HCT116 (cell line): ENCODE results near the gene MPP2. TPM values are rescaled to one million over a fixed set of nuclear protein-coding genes. Genes with fewer than 3 reads are reported as not detected.

ENCODE experiments used
- ATAC-seq: fragments of 200-7000 bp; cut with Tn5 transposase; 2 replicates; pipeline ENCODE4 v1.9.1; 2020; ENCODE audit warnings: mild to moderate bottlenecking, moderate library complexity
- BruUV-seq: library from RNA; stranded (reverse); fragments of 400-500 nt; replicated peaks from 2 replicates; lab custom pipeline; 2021; lab: Mats Ljungman, UMichigan
- CTCF ChIA-PET: fragments of 300-600 bp; sonication (Branson Sonifier 250); formaldehyde crosslinking; loops from one replicate; lab custom pipeline; 2021; ENCODE audit warnings: antibody characterized with exemption; lab: Charles Lee
- POLR2A ChIA-PET: fragments of 300-600, 350-600 bp; sonication (Branson Sonifier 250); formaldehyde crosslinking; loops from one replicate; lab custom pipeline; 2021; ENCODE audit warnings: antibody characterized with exemption; lab: Charles Lee
- RAD21 ChIA-PET, 2 experiments: fragments of 300-600 bp; sonication (Branson Sonifier 250); formaldehyde crosslinking; loops; one replicate each; lab custom pipeline; 2023; ENCODE audit warnings: low total read pairs in 2 of 2; ENCODE audit not compliant: uncharacterized antibody in 2 of 2, unreplicated experiment in 2 of 2, low non-redundant PET in 1 of 2; lab: Charles Lee
- DNase-seq: peaks from one replicate; pipeline ENCODE4 v3.0.0-alpha.2; 2010; ENCODE audit warnings: low read depth, low spot score
- H2AFZ ChIP-seq: fragments of 200-600 bp; shearing (Covaris generic), sonication (generic); 2 replicates; pipeline ENCODE4 v1.6.1; 2017; ENCODE audit warnings: low read depth, mixed run types, mixed read lengths, antibody characterized with exemption, low read length; ENCODE audit not compliant: poor library complexity, severe bottlenecking
- H3K27ac ChIP-seq: 2 replicates; pipeline ENCODE4 v1.5.1; 2012; ENCODE audit warnings: low read depth, low read length
- H3K27me3 ChIP-seq: fragments of 200-600 bp; sonication (generic); 2 replicates; pipeline ENCODE4 v1.6.1; 2016; ENCODE audit warnings: mixed run types, low read length, mixed read lengths; ENCODE audit not compliant: insufficient read depth
- H3K36me3 ChIP-seq, 2 experiments: fragments of 200-500 bp in 1 of 2; fragments of 200-600 bp in 1 of 2; sonication (Bioruptor generic) in 1 of 2; sonication (generic) in 1 of 2; 2 replicates each; pipeline versions ENCODE4 v1.5.1 to v1.6.1; 2014 to 2016; ENCODE audit warnings: low read length in 2 of 2, inconsistent platforms in 1 of 2, mixed read lengths in 1 of 2, mixed run types in 1 of 2; ENCODE audit not compliant: insufficient read depth in 2 of 2, control insufficient read depth in 1 of 2
- H3K4me1 ChIP-seq, 2 experiments: fragments of 200-600 bp in 1 of 2; sonication (generic) in 1 of 2; 2 replicates each; pipeline versions ENCODE4 v1.5.1 to v1.6.1; 2012 to 2017; ENCODE audit warnings: low read length in 2 of 2, inconsistent platforms in 1 of 2, mild to moderate bottlenecking in 1 of 2, mixed read lengths in 1 of 2, mixed run types in 1 of 2, moderate library complexity in 1 of 2; ENCODE audit not compliant: insufficient read depth in 2 of 2, control insufficient read depth in 1 of 2
- H3K4me2 ChIP-seq: fragments of 200-600 bp; sonication (generic); 2 replicates; pipeline ENCODE4 v1.6.1; 2017; ENCODE audit warnings: mixed run types, low read length, mixed read lengths
- H3K4me3 ChIP-seq, 2 experiments: fragments of 200-600 bp in 1 of 2; sonication (generic) in 1 of 2; replicated peaks in 1 of 2; 2 replicates each; pipeline ENCODE4 v1.5.1; 2011 to 2016; ENCODE audit warnings: low read length in 2 of 2, control low read depth in 1 of 2, low read depth in 1 of 2, mild to moderate bottlenecking in 1 of 2, mixed read lengths in 1 of 2, mixed run types in 1 of 2
- H3K79me2 ChIP-seq: fragments of 200-600 bp; sonication (generic); 2 replicates; pipeline ENCODE4 v1.6.1; 2017; ENCODE audit warnings: mild to moderate bottlenecking, mixed run types, low read length, moderate library complexity, mixed read lengths; ENCODE audit not compliant: insufficient read depth
- H3K9ac ChIP-seq: fragments of 200-600 bp; sonication (generic); 2 replicates; pipeline ENCODE4 v1.6.1; 2016; ENCODE audit warnings: low read length, mixed read lengths
- H3K9me2 ChIP-seq: fragments of 200-600 bp; sonication (generic), shearing (Covaris generic); 2 replicates; pipeline ENCODE4 v1.6.1; 2017; ENCODE audit warnings: mixed run types, mild to moderate bottlenecking, moderate library complexity; ENCODE audit not compliant: insufficient read depth
- H3K9me3 ChIP-seq, 2 experiments: fragments of 200-500 bp in 1 of 2; fragments of 200-600 bp in 1 of 2; sonication (Bioruptor generic) in 1 of 2; sonication (generic) in 1 of 2; 2 replicates each; pipeline ENCODE4 v1.6.1; 2014 to 2017; ENCODE audit warnings: low read length in 2 of 2, mixed read lengths in 2 of 2, inconsistent platforms in 1 of 2, low read depth in 1 of 2, mild to moderate bottlenecking in 1 of 2, mixed run types in 1 of 2, moderate library complexity in 1 of 2; ENCODE audit not compliant: control insufficient read depth in 1 of 2, insufficient read depth in 1 of 2
- H4K20me1 ChIP-seq: fragments of 200-600 bp; sonication (generic), shearing (Covaris generic); 2 replicates; pipeline ENCODE4 v1.6.1; 2017; ENCODE audit warnings: mixed run types, mild to moderate bottlenecking, moderate library complexity; ENCODE audit not compliant: insufficient read depth
- ATF3 ChIP-seq: IDR thresholded peaks from 2 replicates; pipeline ENCODE4 v1.6.1; 2012
- CBX3 ChIP-seq: IDR thresholded peaks from 2 replicates; pipeline ENCODE4 v1.6.1; 2012; ENCODE audit warnings: low read depth
- CEBPB ChIP-seq: IDR thresholded peaks from 2 replicates; pipeline ENCODE4 v1.6.1; 2012; ENCODE audit warnings: low read depth
- ELF1 ChIP-seq: IDR thresholded peaks from 2 replicates; pipeline ENCODE4 v1.6.1; 2012; ENCODE audit warnings: low read depth, borderline replicate concordance
- EZH2phosphoT487 ChIP-seq: fragments of 200-600 bp; IDR thresholded peaks from 2 replicates; pipeline ENCODE4 v1.6.1; 2018; ENCODE audit warnings: antibody characterized with exemption, borderline replicate concordance
- FOSL1 ChIP-seq: IDR thresholded peaks from 2 replicates; pipeline ENCODE4 v1.6.1; 2012; ENCODE audit warnings: low read depth
- POLR2AphosphoS5 ChIP-seq: IDR thresholded peaks from 2 replicates; pipeline ENCODE4 v1.6.1; 2011; ENCODE audit warnings: mild to moderate bottlenecking, low read depth, low read length, moderate library complexity
- RAD21 ChIP-seq: IDR thresholded peaks from 2 replicates; pipeline ENCODE4 v1.6.1; 2012; ENCODE audit warnings: low read depth, mild to moderate bottlenecking
- SIN3A ChIP-seq: IDR thresholded peaks from 2 replicates; pipeline ENCODE4 v1.6.1; 2012; ENCODE audit warnings: low read depth
- SRF ChIP-seq: IDR thresholded peaks from 2 replicates; pipeline ENCODE4 v1.6.1; 2012; ENCODE audit warnings: low read depth
- TCF7L2 ChIP-seq: IDR thresholded peaks from 2 replicates; pipeline ENCODE4 v1.7.0; 2011; ENCODE audit warnings: borderline replicate concordance, inconsistent platforms; ENCODE audit not compliant: insufficient read depth, insufficient read length; ENCODE audit errors: extremely low read depth
- YY1 ChIP-seq: IDR thresholded peaks from 2 replicates; pipeline ENCODE4 v1.6.1; 2011; ENCODE audit warnings: low read length, low read depth, moderate library complexity, mild to moderate bottlenecking; ENCODE audit not compliant: insufficient replicate concordance; ENCODE audit errors: extremely low read depth
- ZFX ChIP-seq: fragments of 450-650 bp; IDR thresholded peaks from 2 replicates; pipeline ENCODE4 v1.6.1; 2017
- ZNF274 ChIP-seq: fragments of 200-500 bp; sonication (Bioruptor generic); IDR thresholded peaks from 2 replicates; pipeline ENCODE4 v1.6.1; 2014; ENCODE audit warnings: mild to moderate bottlenecking, low read depth, low read length, inconsistent platforms
- intact Hi-C: fragments of 100-400 bp; cut with micrococcal nuclease; formaldehyde crosslinking; loops from 2 replicates; pipeline ENCODE4 v1.10.0; 2022
- total RNA-seq: library from RNA; stranded (reverse); gene quantifications from one replicate; pipeline ENCODE4 v1.2.1, GENCODE V29; 2021; ENCODE audit not compliant: unreplicated experiment
- TF ChIP-seq, protein P1 (sequence below): IDR thresholded peaks from 2 replicates; pipeline ENCODE4 v1.6.1; 2011; ENCODE audit warnings: mild to moderate bottlenecking, low read length, moderate library complexity; ENCODE audit not compliant: insufficient replicate concordance; ENCODE audit errors: extremely low read depth
- TF ChIP-seq, protein P2 (sequence below), 3 experiments: fragments of 200-600 bp in 1 of 3; sonication (generic) in 1 of 3; IDR thresholded peaks in 2 of 3; conservative IDR thresholded peaks in 1 of 3; 2 replicates each; pipeline ENCODE4 v1.5.1; 2012 to 2017; ENCODE audit warnings: low read depth in 2 of 3, low read length in 2 of 3, antibody characterized with exemption in 1 of 3, borderline replicate concordance in 1 of 3, control low read depth in 1 of 3, mild to moderate bottlenecking in 1 of 3, mixed read lengths in 1 of 3, mixed run types in 1 of 3, moderate library complexity in 1 of 3; ENCODE audit not compliant: insufficient read depth in 1 of 3
- TF ChIP-seq, protein P3 (sequence below): IDR thresholded peaks from 2 replicates; pipeline ENCODE4 v1.6.1; 2012; ENCODE audit warnings: low read depth

Gene MPP2
- total RNA-seq, 1 experiment from 2014 or later: 16.4 TPM

DNA sequence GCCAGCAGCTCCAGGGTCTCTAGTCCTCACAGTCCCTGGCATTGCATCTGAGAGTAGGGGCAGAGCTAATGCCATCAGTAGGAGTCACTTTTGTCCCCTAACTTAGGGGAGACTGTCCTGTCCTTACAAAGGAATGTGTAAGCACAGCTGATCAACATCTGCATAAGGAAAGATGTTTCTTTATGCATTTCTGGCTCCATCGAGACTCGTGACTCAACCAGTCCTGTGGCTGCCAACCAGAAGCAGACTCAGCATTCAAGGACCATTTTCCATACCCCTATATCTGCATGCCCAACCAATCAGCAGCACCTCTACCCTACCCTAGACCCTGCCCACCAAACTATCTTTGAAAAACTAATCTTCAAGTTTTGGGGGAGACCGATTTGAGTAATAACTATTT is 8.2 kb upstream of the MPP2 start:
- DNase-seq (no peak), ATAC-seq (no peak)
- Histone ChIP-seq H3K4me1 (peaks cover 0 to 3% of the 10 kb centered on the region in 2 experiments; a peak in 1 of 4 replicates), H3K36me3 (no peaks in the 10 kb centered on the region), H3K79me2 (no peaks in the 10 kb centered on the region), H3K4me2 (no peak overlapping the region), H2AFZ (no peak overlapping the region), H3K9me3 (no peaks in the 10 kb centered on the region)
- CTCF ChIA-PET: interaction anchor here (1.8 kb wide), 1 partner anchor 28 kb away, joined by 5 read pairs; no protein-coding TSS in a partner anchor
- BruUV-seq: no TSS peak
- intact Hi-C loops: no loop called here
- TF ChIP-seq, protein P1, sequence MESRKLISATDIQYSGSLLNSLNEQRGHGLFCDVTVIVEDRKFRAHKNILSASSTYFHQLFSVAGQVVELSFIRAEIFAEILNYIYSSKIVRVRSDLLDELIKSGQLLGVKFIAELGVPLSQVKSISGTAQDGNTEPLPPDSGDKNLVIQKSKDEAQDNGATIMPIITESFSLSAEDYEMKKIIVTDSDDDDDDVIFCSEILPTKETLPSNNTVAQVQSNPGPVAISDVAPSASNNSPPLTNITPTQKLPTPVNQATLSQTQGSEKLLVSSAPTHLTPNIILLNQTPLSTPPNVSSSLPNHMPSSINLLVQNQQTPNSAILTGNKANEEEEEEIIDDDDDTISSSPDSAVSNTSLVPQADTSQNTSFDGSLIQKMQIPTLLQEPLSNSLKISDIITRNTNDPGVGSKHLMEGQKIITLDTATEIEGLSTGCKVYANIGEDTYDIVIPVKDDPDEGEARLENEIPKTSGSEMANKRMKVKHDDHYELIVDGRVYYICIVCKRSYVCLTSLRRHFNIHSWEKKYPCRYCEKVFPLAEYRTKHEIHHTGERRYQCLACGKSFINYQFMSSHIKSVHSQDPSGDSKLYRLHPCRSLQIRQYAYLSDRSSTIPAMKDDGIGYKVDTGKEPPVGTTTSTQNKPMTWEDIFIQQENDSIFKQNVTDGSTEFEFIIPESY: no peak
- TF ChIP-seq ATF3: no peak
- TF ChIP-seq POLR2AphosphoS5: no peak
- TF ChIP-seq CBX3: no peak
- no peak for TF ChIP-seq ZFX
- TF ChIP-seq SRF: no peak
- no peak for TF ChIP-seq EZH2phosphoT487
- TF ChIP-seq, protein P2, sequence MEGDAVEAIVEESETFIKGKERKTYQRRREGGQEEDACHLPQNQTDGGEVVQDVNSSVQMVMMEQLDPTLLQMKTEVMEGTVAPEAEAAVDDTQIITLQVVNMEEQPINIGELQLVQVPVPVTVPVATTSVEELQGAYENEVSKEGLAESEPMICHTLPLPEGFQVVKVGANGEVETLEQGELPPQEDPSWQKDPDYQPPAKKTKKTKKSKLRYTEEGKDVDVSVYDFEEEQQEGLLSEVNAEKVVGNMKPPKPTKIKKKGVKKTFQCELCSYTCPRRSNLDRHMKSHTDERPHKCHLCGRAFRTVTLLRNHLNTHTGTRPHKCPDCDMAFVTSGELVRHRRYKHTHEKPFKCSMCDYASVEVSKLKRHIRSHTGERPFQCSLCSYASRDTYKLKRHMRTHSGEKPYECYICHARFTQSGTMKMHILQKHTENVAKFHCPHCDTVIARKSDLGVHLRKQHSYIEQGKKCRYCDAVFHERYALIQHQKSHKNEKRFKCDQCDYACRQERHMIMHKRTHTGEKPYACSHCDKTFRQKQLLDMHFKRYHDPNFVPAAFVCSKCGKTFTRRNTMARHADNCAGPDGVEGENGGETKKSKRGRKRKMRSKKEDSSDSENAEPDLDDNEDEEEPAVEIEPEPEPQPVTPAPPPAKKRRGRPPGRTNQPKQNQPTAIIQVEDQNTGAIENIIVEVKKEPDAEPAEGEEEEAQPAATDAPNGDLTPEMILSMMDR (IDR thresholded peaks at IDR 0.05 in 2 of 3, conservative IDR thresholded peaks at IDR 0.05 in 1 of 3; ENCODE audit: borderline replicate concordance in 1 of 3, insufficient read depth in 1 of 3, low read depth in 2 of 3, low read length in 2 of 3): no peak
- no peak for TF ChIP-seq CEBPB
- TF ChIP-seq, protein P3, sequence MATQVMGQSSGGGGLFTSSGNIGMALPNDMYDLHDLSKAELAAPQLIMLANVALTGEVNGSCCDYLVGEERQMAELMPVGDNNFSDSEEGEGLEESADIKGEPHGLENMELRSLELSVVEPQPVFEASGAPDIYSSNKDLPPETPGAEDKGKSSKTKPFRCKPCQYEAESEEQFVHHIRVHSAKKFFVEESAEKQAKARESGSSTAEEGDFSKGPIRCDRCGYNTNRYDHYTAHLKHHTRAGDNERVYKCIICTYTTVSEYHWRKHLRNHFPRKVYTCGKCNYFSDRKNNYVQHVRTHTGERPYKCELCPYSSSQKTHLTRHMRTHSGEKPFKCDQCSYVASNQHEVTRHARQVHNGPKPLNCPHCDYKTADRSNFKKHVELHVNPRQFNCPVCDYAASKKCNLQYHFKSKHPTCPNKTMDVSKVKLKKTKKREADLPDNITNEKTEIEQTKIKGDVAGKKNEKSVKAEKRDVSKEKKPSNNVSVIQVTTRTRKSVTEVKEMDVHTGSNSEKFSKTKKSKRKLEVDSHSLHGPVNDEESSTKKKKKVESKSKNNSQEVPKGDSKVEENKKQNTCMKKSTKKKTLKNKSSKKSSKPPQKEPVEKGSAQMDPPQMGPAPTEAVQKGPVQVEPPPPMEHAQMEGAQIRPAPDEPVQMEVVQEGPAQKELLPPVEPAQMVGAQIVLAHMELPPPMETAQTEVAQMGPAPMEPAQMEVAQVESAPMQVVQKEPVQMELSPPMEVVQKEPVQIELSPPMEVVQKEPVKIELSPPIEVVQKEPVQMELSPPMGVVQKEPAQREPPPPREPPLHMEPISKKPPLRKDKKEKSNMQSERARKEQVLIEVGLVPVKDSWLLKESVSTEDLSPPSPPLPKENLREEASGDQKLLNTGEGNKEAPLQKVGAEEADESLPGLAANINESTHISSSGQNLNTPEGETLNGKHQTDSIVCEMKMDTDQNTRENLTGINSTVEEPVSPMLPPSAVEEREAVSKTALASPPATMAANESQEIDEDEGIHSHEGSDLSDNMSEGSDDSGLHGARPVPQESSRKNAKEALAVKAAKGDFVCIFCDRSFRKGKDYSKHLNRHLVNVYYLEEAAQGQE: no peak
- no peak for TF ChIP-seq ZNF274
- no peak for TF ChIP-seq YY1
- TF ChIP-seq TCF7L2: no peak
- TF ChIP-seq ELF1: no peak
- no peak for TF ChIP-seq RAD21
- no peak for TF ChIP-seq SIN3A
- no peak for TF ChIP-seq FOSL1
- TF ChIP-seq, all 23 proteins: peak for 0
- H3K9me2 ChIP-seq: no peaks in the 10 kb centered on the region
- ChIA-PET RAD21 (no interaction called here), POLR2A (no interaction called here)
- no peak overlapping the region for H3K9ac ChIP-seq
- no peaks in the 10 kb centered on the region for H4K20me1 ChIP-seq
- no peak overlapping the region for H3K4me3 ChIP-seq
- no peak overlapping the region for H3K27ac ChIP-seq
- H3K27me3 ChIP-seq: no peaks in the 10 kb centered on the region
